ENCODE measurements around the gene ATG9B.

Gene ATG9B

DNA sequence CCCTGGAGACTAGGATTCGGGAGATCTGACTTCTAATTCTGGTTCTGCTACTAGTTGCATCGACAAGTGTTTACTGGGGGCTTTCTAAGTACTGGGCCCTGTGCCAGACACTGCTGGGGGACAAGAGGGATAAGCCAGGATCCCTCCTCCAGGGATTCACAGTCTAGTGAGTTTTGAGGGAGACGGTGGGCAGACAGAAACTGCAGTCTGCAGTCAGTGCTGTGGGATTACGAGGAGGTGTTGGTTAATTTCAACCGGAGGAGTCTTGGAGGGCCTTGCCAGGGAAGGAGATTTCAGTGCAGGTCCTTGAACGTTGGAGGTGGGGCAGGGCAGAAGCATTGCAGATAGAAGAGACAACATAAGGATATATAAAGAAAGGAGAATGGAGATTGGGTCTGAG, 42.6 kb downstream of the ATG9B start:
- DNase-seq (ENCODE audit: low spot score), result no peak

DNA sequence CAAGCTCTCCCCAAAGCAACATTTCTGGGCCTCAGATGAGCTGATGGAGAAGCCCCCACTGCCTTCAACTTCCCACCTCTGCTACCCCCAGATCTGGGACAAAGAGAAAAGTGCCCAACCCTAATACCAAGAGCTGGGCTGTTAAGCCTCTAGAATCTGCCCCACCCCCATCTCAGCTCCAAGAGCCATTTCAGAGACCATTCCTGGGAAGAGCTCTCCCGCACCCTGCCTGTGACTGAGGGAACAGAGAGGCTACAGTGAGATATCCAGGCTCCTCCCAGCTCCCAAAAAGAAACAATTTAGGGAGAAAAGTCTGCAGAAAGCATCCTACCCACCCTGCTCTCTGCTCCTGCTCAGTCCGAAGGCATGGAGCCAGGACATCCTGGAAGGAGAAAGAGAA, 43.6 kb downstream of the ATG9B start:
- no peak for DNase-seq (ENCODE audit: low spot score)

DNA sequence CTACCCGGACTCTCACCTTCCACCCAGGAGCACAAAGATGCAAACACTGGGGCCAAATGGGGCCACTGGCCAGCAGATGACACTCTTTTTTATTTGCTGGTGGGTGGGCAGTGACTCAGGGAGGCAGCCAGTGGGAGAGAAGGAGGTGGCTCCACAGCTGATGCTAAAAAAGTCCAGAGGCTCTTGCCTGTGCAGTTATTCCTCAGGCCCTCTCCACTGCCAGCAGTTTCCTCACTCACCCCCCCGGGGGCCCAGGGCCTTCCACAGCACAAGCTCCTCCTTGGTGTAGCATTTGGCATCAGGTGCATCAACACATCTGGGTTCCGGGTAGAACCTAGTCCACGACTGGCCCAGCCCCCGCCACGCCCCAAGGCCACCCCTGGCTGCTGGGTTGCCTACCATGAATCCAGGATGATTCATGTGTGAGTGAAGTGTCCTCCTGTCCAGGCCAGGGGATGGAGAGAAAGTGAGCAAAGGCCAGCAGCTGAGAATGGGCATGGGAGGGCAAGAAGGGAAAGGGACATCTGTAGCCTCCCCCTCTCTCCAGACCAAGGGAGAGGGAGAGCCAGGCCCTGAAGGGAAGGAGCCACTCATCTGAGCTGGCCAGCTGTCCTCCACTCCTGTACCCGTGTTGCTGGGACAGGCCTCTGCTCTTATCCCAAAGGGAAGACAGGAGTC, 44.4 kb downstream of the ATG9B start:
- no peak for DNase-seq (ENCODE audit: low spot score)

DNA sequence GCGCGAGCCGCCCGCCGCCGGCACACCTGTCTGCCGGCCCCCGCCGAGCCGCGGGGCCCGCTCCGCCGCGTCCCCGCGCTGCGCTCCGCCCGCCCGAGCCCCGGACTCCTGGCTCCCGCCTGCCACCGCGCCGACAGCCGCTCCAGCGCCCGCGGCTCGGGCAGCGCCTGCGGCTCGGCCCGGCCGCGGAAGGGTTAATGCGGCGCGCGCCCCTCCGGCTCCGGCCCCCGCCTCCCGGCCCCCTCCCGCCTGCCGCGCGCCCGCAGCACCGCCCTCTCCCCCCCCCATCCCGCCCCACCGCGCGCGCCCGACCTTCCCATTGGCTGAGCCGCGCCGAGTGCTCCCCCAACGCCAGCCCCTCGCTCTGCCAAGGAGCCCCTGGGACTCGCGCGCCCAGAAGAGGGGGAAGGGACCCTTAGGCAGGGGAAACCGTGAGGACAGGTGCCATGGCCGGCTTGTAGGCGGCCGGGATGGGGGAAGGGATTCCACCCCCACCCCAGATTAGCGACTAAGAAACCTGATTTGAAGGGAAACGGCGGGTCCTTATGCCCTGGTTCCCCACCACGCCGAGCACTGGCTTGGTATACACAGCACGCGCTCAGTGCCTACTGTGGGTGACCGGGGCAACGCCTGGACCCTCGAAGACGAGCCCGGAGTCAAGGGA, 46.0 kb downstream of the ATG9B start, which contains the start of gene KCNH2:
TSS of gene KCNH2 (minus strand) at position 196 of the 664 bp plus-strand sequence. CDS start 408 bp downstream, outside the sequence.
- peak; percentile 46 for DNase-seq (ENCODE audit: low spot score)

DNA sequence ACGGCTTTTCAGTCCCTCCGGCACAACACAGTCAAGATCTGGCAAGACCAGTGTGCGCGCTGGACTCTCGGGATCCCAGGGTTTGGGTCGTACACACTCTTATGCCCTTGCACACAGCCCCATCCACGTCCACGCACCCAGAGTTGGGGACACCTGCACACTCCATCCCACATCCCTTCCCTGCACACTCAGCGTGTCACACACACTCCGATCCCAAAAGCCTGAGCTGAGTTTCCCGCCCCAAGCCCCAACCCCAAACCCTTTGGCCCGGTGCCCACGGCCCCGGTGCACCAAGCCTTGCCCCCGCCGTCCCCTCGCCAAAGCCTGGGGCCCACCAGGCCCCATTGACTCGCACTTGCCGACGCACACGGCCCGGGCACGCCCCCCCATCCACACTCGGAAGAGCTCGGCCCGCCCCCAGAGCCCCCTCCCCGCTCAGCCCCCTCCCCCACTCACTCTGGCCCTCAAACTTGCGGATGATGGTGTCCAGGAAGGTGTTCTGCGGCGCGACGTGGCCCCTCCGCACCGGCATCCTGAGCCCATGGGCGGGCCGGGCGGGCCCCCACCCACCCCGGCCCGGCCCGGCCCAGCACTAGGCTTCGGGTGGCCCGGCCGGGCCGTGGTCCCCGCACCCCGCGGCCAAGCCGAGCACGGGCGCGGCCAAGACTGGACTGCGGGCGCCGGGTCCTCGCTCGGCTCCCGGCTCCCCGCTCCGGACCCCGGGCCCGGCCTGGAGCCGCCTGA, 46.7 kb downstream of the ATG9B start:
- DNase-seq (ENCODE audit: low spot score), result no peak

DNA sequence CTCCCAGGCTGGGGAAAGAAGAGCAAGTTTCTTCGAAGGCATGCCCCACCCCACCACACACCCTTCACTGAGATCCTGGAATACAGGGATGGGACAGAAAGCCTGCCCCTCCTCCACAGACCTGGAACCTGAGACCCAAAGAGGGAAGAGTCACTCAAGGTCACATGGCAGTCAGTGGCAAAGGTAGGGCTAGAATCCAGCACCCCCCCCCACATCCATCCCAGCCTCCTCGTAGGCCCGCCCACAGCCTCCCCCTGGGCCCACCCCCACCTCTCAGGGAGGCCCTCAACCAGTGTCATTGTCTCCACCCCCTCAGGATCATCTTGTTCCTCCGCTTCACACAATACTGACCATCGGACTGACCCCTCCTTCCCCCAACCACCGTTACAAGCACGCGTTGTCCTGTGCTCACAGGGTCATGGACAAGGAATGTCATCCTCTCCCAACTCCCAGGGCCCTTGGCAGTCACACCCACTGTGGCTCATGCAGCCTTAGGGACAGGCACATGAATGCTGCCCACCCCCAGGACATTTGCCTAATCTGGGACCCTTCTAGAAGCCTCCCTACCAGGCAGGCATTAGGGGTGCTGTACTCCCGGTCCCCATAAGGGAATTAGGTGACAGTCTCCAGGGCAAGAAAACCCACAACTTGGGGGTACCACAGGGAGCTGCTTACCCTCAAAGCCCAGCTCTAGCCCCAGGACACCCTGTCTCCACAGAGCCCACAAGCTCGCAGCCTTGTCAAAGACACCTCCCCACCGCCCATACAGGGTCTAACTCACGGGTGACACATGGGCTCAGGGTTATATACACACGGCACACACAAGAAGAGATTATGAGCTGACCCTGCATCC, 47.5 kb downstream of the ATG9B start:
- DNase-seq (ENCODE audit: low spot score), result no peak

DNA sequence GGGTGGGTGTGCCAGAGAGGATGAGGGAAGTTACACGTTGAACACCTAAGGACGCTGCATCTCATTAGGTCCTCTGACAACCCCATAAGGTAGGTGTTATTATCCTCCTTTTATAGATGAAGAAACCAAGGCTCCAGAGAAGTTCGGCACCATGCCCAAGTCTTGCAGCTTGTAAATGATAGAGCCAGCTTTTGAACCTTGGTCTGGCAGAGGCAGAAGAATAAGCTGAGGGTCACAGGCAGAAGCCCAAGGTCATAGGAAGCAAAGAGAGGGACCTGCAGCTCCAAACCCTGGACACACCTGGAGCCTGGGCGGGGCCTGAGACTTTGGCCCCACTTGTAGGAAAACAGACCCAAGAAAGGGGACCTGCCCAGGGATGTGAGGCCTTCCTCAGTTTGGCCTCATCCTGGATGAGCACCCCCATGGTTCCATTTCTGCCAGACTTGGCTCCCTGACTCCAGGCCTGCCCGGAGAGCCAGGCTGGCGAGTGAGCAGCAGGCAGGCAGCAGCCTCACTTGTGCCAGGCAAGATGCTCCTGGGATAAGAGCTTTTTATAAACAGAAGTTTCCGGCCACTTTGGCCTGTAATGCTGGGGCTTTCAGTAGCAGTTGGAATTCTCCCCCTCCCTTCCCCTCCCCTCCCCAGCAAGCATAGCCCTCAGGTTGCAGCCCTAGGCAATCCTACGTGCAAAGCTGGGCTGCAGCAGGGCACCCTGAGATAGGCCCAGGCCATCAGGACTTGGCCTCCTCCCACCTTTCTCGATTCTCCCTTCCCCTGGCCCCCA, 48.6 kb downstream of the ATG9B start:
- DNase-seq (ENCODE audit: low spot score), result no peak

DNA sequence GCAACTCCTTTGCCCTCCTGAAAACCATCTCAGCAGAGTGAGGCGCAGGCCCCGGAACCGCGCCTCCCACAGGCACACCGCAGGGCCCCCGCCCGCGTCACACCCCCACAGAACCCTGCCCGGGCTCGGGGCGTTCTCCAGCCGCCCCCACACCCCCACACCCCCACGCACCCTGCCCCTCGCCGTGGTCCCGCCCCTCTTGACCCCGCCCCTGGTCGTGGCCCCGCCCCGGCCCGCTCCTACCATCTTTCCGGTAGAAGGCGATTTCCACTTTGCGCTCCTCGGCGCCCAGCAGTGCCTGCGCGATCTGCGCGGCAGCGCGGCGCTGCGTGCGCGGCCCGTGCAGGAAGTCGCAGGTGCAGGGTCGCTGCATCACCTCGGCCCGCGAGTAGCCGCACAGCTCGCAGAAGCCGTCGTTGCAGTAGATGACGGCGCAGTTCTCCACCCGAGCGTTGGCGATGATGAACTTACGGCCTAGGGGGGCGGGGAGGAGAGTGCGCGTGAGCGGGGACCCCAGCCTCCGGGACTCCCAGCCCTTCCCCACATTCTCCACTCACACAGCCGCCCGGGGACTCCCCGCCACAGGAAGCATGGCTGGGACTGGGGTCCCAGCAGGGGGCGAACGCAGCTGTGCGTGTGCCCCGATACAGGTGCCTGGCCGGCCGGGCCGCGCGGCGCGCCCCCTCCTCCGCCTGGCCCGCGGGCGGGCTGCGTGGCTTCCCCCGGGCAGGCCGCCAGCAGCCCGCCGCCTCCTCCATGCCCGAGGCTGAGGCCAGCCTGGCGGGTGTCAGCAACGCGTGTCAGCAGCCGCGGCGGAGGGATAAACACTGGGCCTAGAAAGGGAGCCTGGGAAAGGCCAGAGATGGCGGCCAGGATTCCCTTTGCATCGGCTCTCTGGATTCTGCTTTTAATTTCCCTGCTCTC, 49.6 kb downstream of the ATG9B start:
- peak; percentile 69 for DNase-seq (ENCODE audit: low spot score)

DNA sequence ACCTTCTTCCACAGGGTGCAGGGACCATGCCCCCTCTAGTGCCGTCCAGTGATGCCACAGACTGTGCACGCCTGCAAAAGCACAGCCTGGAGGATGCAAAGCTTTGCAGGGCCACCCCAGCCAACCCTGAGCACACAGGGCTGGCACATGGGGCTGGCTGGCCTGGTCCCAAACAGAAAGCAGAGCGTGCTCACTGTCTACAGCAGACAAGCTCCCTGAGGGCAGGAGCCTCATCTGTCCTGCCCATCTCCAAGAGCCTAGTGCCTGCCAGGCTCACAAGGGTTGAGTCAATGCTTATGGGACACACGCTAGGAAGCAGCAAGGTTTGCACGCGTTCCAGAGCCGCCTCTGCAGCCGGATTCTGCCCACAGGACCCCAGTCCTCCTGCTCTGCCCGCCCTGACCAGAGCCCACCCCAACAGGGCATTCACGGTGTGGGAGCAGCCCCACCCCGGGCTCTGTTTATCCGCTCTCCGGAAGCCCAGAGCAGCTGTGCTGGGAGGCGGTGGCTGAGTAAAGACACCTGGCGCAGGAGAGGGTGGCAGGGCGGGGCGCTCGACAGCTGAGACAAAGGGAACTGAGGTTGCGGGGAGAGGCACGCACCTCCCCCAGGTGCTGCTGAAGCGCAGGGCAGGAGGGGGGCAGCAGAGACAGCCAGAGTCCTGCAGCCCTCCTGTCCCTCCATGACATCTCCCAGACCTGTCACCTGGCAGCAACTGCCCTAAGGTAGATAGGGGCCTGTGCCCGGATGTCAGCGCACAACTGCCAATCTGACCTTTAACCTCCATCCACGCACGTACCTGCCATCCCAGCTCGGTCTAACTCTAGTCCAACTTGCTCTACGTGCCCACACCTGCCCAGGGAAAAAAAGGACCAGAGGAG, 50.5 kb downstream of the ATG9B start:
- DNase-seq (ENCODE audit: low spot score), result no peak

DNA sequence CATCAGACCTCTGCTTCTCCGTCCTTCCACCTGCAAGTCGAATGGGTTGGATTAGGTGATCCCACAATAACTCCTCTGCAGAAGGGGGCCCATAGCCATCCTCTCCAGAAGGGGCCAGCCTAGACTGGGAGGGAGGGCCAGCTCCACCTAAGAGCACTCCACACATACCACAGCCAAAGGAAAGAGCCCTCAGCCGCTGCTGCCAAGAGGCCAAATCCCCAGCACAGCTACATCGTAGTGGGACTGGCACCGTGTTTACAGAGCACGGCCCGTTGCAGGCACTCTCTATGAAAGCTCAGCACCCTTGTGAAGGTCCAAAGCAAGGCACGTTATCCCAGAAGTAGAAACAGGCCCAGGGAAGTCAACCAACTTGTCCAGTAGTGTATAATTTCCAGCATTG, 51.6 kb downstream of the ATG9B start:
- no peak for DNase-seq (ENCODE audit: low spot score)

DNA sequence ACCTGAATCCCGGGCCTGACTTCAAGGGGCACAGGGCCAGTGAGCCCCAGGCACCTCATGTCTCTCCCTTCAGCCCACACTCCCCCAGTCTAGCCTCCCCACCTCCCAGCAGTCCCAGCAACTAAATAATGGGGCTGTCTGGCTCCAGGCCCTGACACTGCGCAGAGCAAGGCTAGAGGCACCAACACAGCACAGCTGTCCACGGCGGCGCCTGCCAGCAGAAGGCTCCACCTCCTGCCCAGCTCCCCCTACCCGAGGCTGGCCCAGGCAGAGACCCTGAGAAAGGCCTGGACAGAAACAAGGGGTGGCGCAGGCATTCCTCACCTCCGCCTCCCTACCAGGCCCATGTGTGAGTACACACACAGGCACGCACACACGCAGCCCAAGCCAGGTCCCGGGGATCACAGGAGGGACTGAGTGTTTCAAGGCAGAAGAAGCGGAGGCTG, 52.2 kb downstream of the ATG9B start:
- no peak for DNase-seq (ENCODE audit: low spot score)

DNA sequence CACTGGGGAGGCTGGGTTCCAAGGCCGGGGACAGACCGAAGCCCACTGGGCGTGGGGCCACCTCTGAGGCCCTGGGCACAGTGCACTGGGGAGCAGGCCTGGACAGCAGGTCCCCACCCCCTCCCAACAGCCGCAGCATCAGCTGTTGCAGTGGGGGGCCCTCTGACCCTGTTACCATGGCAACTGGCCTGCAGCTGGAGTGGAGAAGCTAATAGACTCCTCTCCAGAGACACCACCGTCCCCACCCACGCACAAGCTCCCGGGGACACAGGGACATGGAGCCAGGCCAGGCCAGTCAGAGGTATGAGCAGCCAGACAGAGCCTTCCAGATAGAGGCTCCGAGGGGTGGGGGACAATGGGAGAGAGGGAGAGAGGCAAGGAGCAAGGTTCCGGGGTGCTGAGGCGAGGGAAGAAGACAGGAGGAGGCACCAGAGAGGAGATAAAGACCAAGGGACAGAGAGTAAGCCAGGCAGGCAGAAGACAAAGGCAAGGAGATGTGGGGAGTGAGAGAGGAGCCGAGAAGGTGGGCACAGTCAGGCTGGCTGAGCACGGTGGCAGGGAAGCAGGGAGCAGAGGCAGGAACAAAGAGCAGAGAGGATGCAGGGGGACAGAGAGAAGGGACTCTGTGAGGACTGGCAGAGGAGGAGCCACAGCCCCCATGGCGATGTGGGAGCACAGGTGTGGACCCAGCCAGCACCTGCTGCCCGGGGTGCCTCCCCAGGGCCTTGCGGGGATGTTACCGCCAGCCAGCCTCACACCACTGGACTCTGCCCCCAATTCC, 52.9 kb downstream of the ATG9B start:
- no peak for DNase-seq (ENCODE audit: low spot score)

DNA sequence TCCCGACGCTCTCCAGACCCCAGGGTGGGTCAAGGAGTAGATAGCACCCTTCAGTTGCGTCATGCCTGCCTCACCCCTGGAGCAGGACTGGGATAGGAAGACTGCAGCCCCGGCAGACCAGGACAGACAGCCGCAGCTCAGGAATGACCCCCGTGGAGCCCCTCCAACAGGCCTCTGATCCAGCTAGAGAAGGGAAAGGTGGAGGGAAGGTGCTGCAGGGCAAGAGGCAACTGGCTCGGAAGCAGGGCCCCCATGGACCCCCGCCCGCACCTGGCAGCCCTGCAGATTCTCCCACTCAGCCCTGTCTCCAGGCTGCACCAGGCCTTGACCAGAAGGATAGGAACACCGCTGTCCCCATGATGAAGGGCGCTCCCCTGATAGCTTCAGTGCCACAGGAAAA, 53.9 kb downstream of the ATG9B start:
- DNase-seq (ENCODE audit: low spot score), result no peak

DNA sequence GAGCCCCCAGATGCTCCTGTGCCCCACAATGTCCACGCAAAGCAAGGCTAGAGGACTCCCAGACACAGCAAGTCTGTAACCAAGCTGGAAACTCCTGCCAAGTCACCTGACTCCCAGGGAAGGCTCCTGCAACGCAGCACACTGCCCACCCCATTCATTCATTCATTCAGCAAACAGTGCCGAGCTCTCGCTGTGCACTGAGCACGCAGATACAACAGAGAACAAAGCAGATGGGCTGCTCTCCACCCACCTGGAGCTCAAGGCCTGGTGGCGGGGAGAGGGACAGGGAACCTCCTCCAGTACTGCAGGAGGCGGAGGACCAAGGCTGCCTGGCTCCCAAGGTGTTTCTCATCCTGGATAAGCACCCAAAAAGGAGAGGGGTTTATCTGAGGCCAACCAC, 54.8 kb downstream of the ATG9B start:
- no peak for DNase-seq (ENCODE audit: low spot score)

DNA sequence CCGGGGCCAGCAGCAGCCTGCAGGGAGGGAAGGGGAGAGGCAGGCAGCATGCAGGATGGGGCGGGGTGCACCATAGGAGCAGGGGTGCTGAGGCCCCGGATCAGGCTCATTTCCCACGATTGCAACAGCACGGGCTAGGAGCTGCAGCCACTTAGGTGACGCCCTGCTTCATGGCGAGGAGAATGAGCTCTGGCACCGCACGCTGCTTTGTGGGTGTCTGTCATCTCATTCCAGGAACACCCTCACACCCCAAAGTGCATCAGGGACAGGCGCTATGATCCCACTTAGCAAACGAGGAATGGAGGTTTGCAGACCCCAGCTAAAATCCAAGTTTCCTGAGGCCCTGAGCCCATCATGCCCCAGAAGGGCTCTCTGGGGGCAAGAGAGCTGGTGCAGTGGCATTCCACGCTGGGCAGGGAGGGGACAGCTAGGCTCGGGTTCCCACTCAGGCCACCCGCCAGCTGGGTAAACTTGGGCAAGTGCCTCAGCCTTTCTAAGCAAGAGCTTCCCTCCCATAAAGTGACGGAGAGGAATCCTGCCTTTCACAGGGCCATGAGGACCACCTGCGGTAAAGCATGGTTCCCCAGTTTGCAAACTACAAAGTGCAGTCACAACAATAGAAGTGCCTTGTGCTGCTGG, 55.4 kb downstream of the ATG9B start:
- no peak for DNase-seq (ENCODE audit: low spot score)

DNA sequence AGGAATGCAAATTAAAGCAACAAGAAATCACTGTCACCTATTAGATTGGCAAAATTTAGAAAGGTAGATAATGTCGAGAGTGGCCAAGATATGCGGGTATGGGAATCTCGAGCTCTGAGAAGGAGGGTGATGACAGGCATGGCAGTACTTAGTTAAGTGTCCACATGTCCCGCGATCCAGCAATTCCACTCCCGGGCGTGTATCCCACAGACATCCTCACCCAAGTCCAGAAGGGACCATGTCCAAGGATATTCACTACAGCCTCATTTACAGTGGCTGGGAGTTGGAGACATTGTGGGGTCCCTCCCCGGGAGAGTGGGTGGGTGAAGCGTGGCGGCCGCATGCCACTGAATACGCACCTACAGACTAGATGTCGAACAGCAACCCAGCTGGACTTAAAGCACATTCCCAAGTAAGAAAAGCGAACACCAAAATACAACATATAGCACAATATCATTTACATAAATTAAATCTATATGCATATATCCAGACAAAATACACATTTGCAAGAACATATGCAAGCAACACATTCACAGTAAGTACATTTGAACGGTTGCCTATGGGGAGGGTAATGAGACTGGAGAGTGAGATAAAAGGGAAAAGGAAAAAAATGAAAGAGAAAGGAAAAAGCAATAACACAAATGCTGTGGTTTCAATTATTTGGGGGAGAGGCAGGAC, 56.1 kb downstream of the ATG9B start:
- no peak for DNase-seq (ENCODE audit: low spot score)

DNA sequence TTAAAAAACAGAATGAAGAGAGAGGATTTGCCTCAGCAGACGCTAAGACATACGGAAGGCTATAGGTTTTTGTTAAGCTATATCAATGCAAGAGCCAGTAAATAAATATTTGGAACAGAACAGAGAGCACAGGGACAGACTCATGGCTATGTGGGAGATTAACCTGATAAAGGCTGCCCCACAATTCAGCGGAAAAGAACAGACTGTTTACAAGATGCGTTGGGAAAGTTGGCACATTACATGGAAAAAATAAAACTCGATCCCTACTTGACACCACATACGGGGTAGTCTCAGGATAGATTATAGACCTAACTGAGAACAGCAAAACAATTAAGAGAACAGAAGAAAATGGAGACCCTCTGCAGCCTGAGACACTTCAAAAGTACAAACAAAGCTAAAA, 56.9 kb downstream of the ATG9B start:
- no peak for DNase-seq (ENCODE audit: low spot score)
